ENCODE results near the gene ARHGEF40. TPM values are rescaled to one million over a fixed set of nuclear protein-coding genes. Genes with fewer than 3 reads are reported as not detected.

The ARHGEF40 gene
- total RNA-seq, 1 experiment from 2014 or later = 42.2 TPM

DNA sequence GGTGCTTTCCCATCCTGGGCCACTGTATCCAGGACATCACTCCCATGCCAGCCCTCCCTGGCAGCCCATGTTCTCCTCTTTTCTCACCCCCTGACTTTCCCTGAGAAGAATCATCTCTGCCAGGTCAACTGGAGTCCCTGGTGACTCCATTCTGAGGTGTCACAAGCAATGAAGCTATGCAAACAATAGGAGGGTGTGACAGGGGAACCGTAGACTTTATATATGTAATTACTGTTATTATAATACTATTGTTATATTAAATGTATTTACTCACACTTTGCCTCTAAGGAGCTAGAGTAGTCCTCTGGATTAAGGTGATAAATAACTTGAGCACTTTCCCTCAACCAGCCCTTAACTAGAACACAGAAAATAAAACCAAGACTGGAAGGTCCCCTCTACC, 19.2 kb downstream of the ARHGEF40 start:
- Histone ChIP-seq H3K9me3 (replicated peaks) (no peaks in the 10 kb centered on the region), H3K36me3 (peaks cover 76% of the 10 kb centered on the region), H3K27ac (no peak overlapping the region), H3K4me1 (replicated peaks) (peaks cover 20% of the 10 kb centered on the region), H3K4me3 (no peak overlapping the region), H3K27me3 (replicated peaks) (no peaks in the 10 kb centered on the region)
- no peak for DNase-seq (ENCODE audit: low read depth in 1 of 2, low spot score in 2 of 2)

DNA sequence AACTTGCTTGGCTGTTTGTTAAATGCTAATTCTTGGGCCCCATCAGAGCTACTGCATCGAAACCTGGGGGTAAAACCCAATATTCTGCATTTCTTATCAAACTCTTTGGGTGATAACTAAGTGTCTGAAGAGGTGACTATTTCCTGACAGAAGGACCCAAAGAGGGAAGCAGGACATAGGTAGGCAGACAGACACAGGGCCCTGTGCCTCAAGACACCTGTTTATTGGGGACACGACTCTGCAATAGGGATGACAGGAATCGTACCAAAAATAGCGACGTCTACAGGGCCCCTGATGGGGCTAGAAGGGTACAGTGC, 19.7 kb downstream of the ARHGEF40 start:
- Histone ChIP-seq H3K36me3 (peaks cover 70% of the 10 kb centered on the region), H3K27me3 (replicated peaks) (no peaks in the 10 kb centered on the region), H3K4me3 (no peak overlapping the region), H3K4me1 (replicated peaks) (peaks cover 15% of the 10 kb centered on the region), H3K27ac (no peak overlapping the region), H3K9me3 (replicated peaks) (no peaks in the 10 kb centered on the region)
- DNase-seq (ENCODE audit: low read depth in 1 of 2, low spot score in 2 of 2) = no peak

DNA sequence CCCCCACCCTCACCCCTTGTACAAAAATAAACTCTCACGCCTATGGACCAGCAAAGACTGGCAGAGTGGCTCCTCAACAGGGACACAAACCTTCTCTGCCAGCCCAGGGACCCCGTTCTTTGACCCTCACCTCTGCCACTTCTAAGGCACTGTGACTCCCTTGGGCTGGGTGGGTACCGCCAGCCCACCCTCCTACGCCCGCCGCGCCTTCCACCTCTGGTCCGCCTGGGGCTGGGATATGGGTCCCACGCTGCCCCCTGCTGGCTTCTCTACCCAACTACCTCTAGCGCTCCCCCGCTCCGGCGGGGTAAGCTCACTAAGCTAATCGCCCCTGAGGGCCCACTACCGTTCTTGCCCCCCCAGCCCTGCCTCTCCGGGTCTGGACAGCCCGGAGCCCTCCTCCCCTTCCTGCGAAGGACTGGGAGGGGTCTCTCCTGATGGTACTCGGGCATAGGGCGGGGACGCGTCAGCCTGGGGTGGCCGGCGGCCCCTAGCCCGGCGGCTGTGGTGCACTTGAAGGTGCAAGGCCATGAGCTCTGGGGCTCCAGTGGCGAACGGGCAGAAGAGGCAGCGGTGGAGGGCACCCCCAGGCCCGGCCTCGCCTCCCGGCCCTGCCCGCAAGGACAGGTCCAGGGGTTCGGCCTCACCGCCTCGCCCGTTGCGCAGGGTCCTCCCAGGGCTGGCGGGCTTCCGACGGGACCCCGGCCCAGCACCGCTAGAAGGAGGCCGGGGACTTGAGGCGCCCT, 20.3 kb downstream of the ARHGEF40 start:
- H3K27me3 ChIP-seq (replicated peaks) = no peaks in the 10 kb centered on the region
- DNase-seq (ENCODE audit: low read depth in 1 of 2, low spot score in 2 of 2) = no peak
- peaks cover 65% of the 10 kb centered on the region for H3K36me3 ChIP-seq
- no peak overlapping the region for H3K27ac ChIP-seq
- H3K9me3 ChIP-seq (replicated peaks) = no peaks in the 10 kb centered on the region
- H3K4me1 ChIP-seq (replicated peaks) = peaks cover 9% of the 10 kb centered on the region
- no peak overlapping the region for H3K4me3 ChIP-seq

DNA sequence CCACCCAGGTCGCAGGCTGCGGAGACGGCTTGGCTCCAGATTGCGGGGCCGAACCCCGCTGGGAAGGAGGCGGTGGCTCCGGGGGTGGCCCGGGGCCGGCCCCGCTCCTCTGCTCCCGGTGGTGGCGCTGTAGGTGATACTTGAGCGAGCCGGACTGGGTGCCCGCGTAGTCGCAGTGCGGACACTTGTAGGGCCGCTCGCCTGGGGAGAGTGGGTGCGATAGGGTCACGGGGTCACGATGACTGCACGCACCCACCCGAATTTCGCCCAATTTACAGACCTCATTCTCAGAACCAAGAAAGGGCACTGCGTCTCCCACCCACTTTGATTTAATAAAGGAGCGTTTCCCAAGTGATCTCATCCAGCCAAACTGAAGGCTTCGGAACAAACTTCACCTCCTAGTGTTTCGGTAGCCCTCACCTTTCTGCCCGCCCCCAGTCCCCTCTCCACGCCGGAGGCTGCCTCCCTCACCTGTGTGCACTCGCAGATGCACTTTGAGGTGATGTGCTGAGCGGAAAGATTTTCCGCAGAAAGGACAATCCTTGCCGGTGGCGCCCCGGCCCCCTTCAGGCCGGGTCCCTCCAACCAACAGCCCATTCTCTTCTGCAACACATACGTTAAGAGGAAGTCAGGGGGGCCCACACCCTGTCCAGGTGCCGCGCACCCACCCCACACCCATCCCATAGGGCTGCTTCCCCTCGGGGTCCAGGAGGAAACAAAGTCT, 21.0 kb downstream of the ARHGEF40 start:
- peaks cover 7% of the 10 kb centered on the region for H3K4me1 ChIP-seq (replicated peaks)
- H3K27ac ChIP-seq = no peak overlapping the region
- H3K9me3 ChIP-seq (replicated peaks) = no peaks in the 10 kb centered on the region
- H3K36me3 ChIP-seq = peaks cover 58% of the 10 kb centered on the region
- no peak overlapping the region for H3K4me3 ChIP-seq
- H3K27me3 ChIP-seq (replicated peaks) = no peaks in the 10 kb centered on the region
- no peak for DNase-seq (ENCODE audit: low read depth in 1 of 2, low spot score in 2 of 2)

DNA sequence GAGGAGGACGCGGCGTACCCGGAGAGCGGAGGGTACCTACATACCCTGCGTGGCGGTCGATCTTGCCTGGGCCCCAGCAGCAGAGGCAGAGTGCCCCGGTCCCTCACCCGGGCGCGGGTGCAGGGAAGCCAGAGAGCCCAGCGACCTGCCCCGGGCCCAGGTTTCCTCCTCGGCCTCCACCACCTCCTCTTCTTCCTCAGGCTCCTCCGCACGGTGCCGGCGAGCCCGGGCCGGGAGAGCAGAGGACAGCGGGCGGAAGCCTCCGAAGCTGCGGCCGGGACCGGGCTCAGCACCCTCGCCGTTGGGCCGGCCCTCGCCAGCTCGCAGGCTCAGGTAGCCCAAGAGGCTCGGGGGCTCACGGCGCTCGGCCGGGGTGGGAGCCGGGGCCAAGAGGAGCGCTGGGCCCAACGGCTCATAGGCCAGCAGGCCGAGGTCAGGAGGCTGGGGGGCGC, 21.7 kb downstream of the ARHGEF40 start:
- Histone ChIP-seq H3K36me3 (peaks cover 50% of the 10 kb centered on the region), H3K9me3 (replicated peaks) (no peaks in the 10 kb centered on the region), H3K4me1 (replicated peaks) (peaks cover 7% of the 10 kb centered on the region), H3K4me3 (no peak overlapping the region), H3K27ac (no peak overlapping the region), H3K27me3 (replicated peaks) (no peaks in the 10 kb centered on the region)
- no peak for DNase-seq (ENCODE audit: low read depth in 1 of 2, low spot score in 2 of 2)

DNA sequence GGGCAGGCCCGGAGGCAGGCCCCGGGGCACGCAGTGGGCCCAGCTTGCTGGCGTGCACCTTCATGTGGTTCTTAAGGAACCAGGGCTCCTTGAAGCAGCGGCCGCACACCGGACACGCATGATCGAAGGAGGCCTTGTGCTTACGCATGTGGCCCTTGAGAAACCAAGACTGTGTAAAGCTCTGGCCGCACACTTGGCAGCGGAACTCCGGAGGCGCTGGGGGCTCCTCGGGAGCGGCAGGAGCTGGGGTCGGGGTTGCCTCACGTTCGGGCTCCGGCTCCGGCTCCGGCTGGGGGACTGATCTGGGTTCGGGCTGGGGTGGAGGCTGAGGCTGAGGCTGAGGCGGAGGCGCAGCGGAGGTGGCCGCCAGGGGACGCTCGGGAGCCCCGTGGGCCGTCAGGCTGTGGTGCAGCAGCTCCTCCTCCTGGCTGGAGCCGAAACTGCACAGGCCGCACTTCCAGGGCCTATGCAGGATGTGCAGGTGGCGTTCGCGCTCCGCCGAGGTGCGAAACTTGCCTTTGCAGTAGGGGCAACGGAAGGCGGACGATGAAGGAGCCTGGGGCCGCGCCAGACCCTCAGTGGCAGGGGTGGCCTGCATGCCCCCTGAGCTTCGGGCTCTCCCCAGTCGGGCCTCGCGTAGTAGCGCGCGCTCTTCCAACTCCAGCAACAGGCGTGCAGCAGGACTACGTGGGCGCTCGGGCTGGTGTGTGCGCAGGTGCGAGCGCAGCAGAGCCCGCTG, 22.3 kb downstream of the ARHGEF40 start:
- no peaks in the 10 kb centered on the region for H3K9me3 ChIP-seq (replicated peaks)
- H3K36me3 ChIP-seq = peaks cover 44% of the 10 kb centered on the region
- peak; percentile 44 to 74 for DNase-seq (ENCODE audit: low read depth in 1 of 2, low spot score in 2 of 2)
- no peak overlapping the region for H3K27ac ChIP-seq
- H3K4me3 ChIP-seq = no peak overlapping the region
- peaks cover 1% of the 10 kb centered on the region for H3K4me1 ChIP-seq (replicated peaks)
- H3K27me3 ChIP-seq (replicated peaks) = no peaks in the 10 kb centered on the region

DNA sequence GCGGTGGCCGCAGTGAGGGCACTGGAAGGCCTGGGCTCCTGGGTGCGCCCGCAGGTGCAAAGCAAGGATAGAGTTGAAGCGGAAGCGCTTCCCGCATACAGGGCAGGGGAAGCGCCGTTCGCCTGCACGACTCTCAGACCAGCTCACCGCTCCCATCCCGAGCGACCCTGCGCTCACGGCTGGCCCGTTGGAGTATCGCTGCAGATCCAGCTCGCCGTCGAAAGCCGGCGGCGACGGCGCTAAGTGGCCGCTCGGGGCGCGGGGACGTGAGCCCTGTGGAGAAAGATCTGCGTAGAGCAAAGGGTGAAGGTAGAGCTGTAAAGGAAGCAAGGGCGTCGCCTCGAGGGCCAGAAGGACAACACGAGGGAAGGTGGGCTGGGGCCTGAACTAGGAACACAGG, 22.9 kb downstream of the ARHGEF40 start:
- Histone ChIP-seq H3K9me3 (replicated peaks) (no peaks in the 10 kb centered on the region), H3K27me3 (replicated peaks) (no peaks in the 10 kb centered on the region), H3K4me1 (replicated peaks) (no peaks in the 10 kb centered on the region), H3K27ac (no peak overlapping the region), H3K36me3 (peaks cover 38% of the 10 kb centered on the region), H3K4me3 (no peak overlapping the region)
- DNase-seq (ENCODE audit: low read depth in 1 of 2, low spot score in 2 of 2) = no peak

DNA sequence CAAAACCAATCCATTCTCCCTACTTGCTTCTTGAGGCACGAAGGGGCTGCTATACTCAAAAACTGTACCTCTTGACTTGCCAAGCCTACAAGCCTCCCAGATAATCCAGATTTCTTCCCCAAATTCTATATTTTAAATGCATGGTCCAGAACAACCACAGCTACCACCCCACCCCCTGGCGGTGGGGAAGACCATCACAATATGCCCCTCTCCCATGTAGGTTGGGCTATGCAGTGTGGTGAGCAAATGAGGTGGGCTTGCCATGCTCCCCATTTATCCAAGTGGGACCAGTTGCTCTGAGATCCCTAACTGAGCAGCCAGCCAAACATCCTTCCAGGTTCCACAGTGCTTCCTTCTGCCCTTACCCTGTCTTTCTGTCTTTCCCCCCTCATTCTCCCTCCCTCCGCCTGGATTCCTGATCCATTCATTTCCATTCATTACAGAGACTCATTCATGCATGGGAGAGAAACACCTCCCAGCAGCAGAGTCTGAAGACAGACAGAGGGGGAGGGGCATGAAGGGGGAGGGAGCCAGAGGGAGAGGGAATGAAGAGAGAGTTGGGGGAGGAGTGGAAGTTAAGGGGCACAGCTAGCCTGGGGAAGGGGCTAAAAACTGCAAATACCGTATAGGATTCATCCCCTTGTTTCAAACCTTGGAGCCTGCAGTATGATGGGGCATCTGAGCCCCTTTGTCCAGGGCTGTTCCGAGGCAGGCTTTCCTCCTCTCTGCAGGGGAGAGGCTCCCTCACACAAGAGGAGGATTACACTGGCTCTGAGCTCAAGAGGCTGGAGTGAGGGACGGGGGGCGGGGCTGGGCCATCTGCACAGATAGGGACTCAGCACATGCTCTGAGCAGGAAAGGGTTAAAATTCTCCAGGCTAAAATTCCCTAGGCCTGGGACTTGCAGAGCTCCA, 23.9 kb downstream of the ARHGEF40 start:
- Histone ChIP-seq H3K9me3 (replicated peaks) (no peaks in the 10 kb centered on the region), H3K27me3 (replicated peaks) (peaks cover 4% of the 10 kb centered on the region; the same call in 1 of the 2 replicates), H3K27ac (no peak overlapping the region), H3K4me3 (no peak overlapping the region), H3K36me3 (peaks cover 28% of the 10 kb centered on the region), H3K4me1 (replicated peaks) (peaks cover 2% of the 10 kb centered on the region)
- no peak for DNase-seq (ENCODE audit: low read depth in 1 of 2, low spot score in 2 of 2)

DNA sequence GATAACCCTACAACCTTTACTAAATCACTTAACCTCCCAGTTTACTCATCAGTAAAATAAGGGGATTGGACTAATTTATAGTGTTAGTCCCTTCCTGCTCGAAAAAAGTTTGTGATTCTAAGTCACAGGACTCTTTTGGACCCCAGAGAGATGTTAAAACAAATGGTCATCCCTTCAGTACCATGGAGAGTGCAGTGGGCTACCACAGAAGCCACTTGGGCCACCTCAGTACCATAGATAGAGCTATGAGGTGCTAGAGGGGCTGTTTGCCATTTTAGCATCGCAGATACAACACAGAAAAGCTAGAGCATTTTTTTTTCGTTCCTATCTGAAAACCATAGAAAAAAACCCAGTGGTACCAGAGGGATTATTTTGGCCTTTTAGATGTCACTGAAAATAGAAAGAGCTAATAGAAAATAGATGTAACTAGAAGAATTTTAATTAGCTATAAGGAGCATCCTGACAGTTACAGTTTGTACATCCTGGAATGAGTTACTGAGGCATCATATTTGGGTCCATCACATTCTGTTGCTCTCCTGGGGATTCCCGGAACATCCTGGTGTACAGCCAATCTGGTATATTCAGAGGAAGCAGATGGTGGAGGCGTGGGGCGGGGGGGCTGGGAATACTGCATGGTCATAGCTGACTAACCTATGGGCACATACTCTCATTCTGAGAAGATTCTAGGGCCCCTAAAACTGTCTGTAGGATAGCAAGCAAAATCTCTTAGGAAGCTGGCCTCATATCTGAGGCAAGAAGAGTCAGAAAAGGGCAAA, 25.5 kb downstream of the ARHGEF40 start:
- Histone ChIP-seq H3K4me1 (replicated peaks) (peaks cover 7% of the 10 kb centered on the region), H3K9me3 (replicated peaks) (no peaks in the 10 kb centered on the region), H3K27ac (no peak overlapping the region), H3K27me3 (replicated peaks) (peaks cover 5% of the 10 kb centered on the region; the same call in 1 of the 2 replicates), H3K36me3 (peaks cover 17% of the 10 kb centered on the region), H3K4me3 (no peak overlapping the region)
- no peak for DNase-seq (ENCODE audit: low read depth in 1 of 2, low spot score in 2 of 2)

DNA sequence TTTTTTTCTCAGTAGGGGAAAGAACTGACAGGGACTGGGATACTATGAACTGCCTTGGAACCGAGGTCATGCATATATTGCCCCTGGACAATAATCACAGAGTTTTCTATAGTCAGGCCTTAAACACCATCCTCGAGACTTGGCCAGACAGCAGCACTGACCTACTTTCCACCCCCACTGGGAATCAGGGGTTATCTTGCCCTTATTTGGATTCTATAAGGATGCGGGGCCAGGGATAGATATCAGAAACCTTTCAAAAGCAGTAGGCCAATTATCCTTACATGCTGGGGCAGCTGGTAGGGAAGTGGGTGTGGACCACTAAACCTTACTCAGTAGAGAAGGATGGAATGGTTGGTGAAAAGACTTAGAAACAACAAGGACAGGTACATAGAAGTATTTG, 26.3 kb downstream of the ARHGEF40 start:
- H3K36me3 ChIP-seq = peaks cover 9% of the 10 kb centered on the region
- peaks cover 7% of the 10 kb centered on the region for H3K4me1 ChIP-seq (replicated peaks)
- H3K4me3 ChIP-seq = no peak overlapping the region
- peaks cover 5% of the 10 kb centered on the region; the same call in 1 of the 2 replicates for H3K27me3 ChIP-seq (replicated peaks)
- no peak for DNase-seq (ENCODE audit: low read depth in 1 of 2, low spot score in 2 of 2)
- H3K27ac ChIP-seq = no peak overlapping the region
- no peaks in the 10 kb centered on the region for H3K9me3 ChIP-seq (replicated peaks)

DNA sequence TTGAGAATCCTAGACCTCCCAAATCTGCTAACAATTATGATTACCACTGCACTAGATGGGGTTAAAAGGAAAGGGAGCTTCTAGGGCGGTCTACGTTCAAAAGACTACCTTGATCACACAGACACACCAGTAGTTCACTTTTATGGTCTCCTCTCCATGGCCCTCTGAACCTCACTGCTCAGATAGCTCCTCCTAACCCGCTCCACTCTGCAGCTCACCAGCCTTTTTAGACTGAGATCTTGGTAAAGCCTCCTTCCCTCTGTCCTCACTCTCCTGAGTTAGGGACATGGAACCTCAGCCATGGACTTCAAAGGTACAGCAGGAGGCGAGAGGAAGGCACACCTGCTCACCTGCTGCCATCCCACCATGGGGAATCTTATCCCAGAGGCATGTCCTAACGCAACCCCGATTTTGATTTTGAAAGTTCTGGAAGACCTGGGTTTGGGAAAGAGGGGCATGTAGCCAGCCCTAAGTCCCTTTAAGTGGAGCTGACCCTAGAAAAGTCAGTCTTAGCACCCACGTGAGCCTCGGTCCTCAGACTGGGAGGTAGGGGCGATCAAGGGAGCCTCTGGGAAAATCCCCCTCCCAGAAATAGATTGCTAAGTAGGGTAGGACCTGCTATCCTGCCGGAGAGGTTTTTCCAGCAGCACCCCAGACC, 27.0 kb downstream of the ARHGEF40 start:
- Histone ChIP-seq H3K4me3 (no peak overlapping the region), H3K4me1 (replicated peaks) (peaks cover 7% of the 10 kb centered on the region), H3K36me3 (peaks cover 3% of the 10 kb centered on the region), H3K9me3 (replicated peaks) (no peaks in the 10 kb centered on the region), H3K27me3 (replicated peaks) (peaks cover 5% of the 10 kb centered on the region; the same call in 1 of the 2 replicates), H3K27ac (no peak overlapping the region)
- DNase-seq (ENCODE audit: low read depth in 1 of 2, low spot score in 2 of 2) = no peak

DNA sequence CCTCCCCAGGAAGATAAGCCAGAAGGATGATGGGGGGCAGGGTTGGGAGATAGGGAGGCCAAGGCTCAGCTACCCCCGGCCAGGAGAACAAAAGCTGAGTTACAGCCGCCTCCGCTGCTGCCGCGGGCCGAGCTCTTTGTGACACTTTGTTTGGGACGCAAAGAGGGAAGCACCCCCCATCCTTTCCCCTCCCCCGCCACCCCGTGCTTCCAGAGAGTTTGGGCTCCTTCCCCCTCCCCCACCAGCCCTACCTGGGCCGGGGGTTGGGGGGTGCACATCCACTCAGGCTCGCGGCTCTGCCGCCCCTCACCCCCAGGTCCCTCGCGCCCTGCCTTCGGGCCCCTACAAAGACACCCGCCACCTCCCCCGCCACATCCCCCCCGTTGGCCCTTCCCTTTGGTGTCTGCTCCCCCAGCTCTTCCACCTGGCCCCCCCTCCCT, 27.6 kb downstream of the ARHGEF40 start:
- no peak overlapping the region for H3K27ac ChIP-seq
- no peak for DNase-seq (ENCODE audit: low read depth in 1 of 2, low spot score in 2 of 2)
- H3K36me3 ChIP-seq = no peaks in the 10 kb centered on the region
- H3K27me3 ChIP-seq (replicated peaks) = peaks cover 5% of the 10 kb centered on the region; the same call in 1 of the 2 replicates
- no peaks in the 10 kb centered on the region for H3K9me3 ChIP-seq (replicated peaks)
- H3K4me3 ChIP-seq = no peak overlapping the region
- peaks cover 8% of the 10 kb centered on the region for H3K4me1 ChIP-seq (replicated peaks)
